Ovary (tissue), 9 donors: ENCODE data around the gene INTS15. TPM values are rescaled to one million over a fixed set of nuclear protein-coding genes. Genes with fewer than 3 reads are reported as not detected.
"Not testable (repeated sequence)": the region's sequence is repeated elsewhere in the genome, so short reads cannot be mapped to it uniquely, and the experiment has no call there.

Experiments
- DNase-seq, 5 donors: peaks; one replicate each; pipeline ENCODE4 v3.0.0-alpha.2; 2019 to 2020
- H3K27ac ChIP-seq, 2 donors: fragments of 200-600 bp; one replicate each; pipeline versions ENCODE4 v1.5.1 to v1.8.0; 2019 to 2022
- H3K27me3 ChIP-seq: fragments of 200-600 bp; one replicate; pipeline ENCODE4 v1.8.0; 2022
- H3K36me3 ChIP-seq: fragments of 200-600 bp; sonication (generic); one replicate; pipeline ENCODE4 v1.5.1; 2019
- H3K4me1 ChIP-seq: one replicate; pipeline ENCODE4 v1.8.1; 2013; ENCODE audit warnings: mild to moderate bottlenecking, moderate library complexity; ENCODE audit not compliant: insufficient read depth
- H3K4me3 ChIP-seq: fragments of 200-600 bp; sonication (generic); one replicate; pipeline ENCODE4 v1.5.1; 2017
- H3K9me3 ChIP-seq, 2 donors: fragments of 200-600 bp in 1 of 2; sonication (generic) in 1 of 2; one replicate each; pipeline versions ENCODE4 v1.5.1 to v1.8.1; 2013 to 2019; ENCODE audit warnings: mild to moderate bottlenecking in 1 of 2, moderate library complexity in 1 of 2
- CTCF ChIP-seq, 3 donors: fragments of 450-650 bp in 2 of 3; fragments of 200-600 bp in 1 of 3; IDR thresholded peaks; one replicate each; pipeline versions ENCODE4 v1.5.1 to v1.8.0; 2016 to 2022; ENCODE audit warnings: antibody characterized with exemption in 3 of 3, mild to moderate bottlenecking in 1 of 3
- EP300 ChIP-seq: sonication (generic); formaldehyde crosslinking; IDR thresholded peaks from one replicate; pipeline ENCODE4 v1.6.1; 2017; ENCODE audit warnings: antibody characterized with exemption
- POLR2A ChIP-seq: fragments of 450-650 bp; IDR thresholded peaks from one replicate; pipeline ENCODE4 v1.6.1; 2017; ENCODE audit warnings: antibody characterized with exemption, mild to moderate bottlenecking, moderate library complexity
- WGBS, 3 donors: extraction: QIAGEN DNeasy Blood & Tissue Kit in 1 of 3; methylation state at CpG; one replicate each; pipeline versions ENCODE4 v1.1.5 to v1.1.7; 2013 to 2017; 5-methylcytosine and 5-hydroxymethylcytosine counted together
- intact Hi-C, 4 donors: fragments of 100-400 bp; cut with DNase I; formaldehyde crosslinking; loops; one replicate each; pipeline versions ENCODE4 v1.11.0 to v1.15.1; 2022 to 2023
- polyA plus RNA-seq, 2 donors: library from polyadenylated mRNA; stranded (reverse); fragments of 200-250 nt in 1 of 2; fragments of 350-450 nt in 1 of 2; fragmentation: Illumina TruSeq in 1 of 2; extraction: RNeasy Lipid Tissue Mini Kit (QIAGEN cat#74804) in 1 of 2; gene quantifications; one replicate each; pipeline ENCODE4 v1.2.3, GENCODE V29; 2013 to 2014
- total RNA-seq, 7 donors: library from RNA; depleted of rRNA in 2 of 7; stranded (reverse); fragments of >200 nt in 2 of 7; fragmentation: NEBNext Ultra II Directional in 3 of 7; extraction: Animal tissue kit (Norgen Biotek cat#: 25700) in 3 of 7; gene quantifications; one replicate each; pipeline versions ENCODE4 v1.1.0 to v1.2.4, GENCODE V29; 2016 to 2023
- donor health status: DM: no; HTN: no; CAD: no; lungs with moderate emphysema.
- donor health status: DM: no; HTN: no; CAD: no.
- donor health status: Bipolar disorder and iron deficiency.
- donor health status: DM: yes; HTN: yes; CAD: no.
- donor health status: DM: no; HTN: no; CAD: no.
- donor health status: DM: yes; HTN: yes; CAD: no.

INTS15 gene
- total and polyA plus RNA-seq, 9 donors, result 20.3 to 35.0 (median 30.2) TPM

GRCh38 chr7:6578114-6579084 lies 11.4 kb upstream of the INTS15 start:
- peak overlapping the region; percentile 64 for H3K4me3 ChIP-seq
- H3K27ac ChIP-seq, result peak overlapping the region; percentile 80 to 99
- H3K4me1 ChIP-seq, result peaks cover 5% of the 10 kb centered on the region
- intact Hi-C loops, result no loop called here
- WGBS, 3 donors, result 87 to 89% (median 88%) methylated on average over 18 of the region's 18 CpGs
- H3K9me3 ChIP-seq, result no peaks in the 10 kb centered on the region
- no peak for DNase-seq
- no peaks in the 10 kb centered on the region for H3K27me3 ChIP-seq
- no peaks in the 10 kb centered on the region for H3K36me3 ChIP-seq
- TF ChIP-seq POLR2A (no peak), EP300 (no peak), CTCF (IDR thresholded peaks at IDR 0.05) (no peak)

- TF ChIP-seq POLR2A (no peak), CTCF (IDR thresholded peaks at IDR 0.05) (no peak), EP300 (no peak)
These were observed 10.4 kb upstream of the INTS15 start for GRCh38 chr7:6579446-6579845.

GRCh38 chr7:6585746-6586432 lies 3.9 kb upstream of the INTS15 start:
- not testable (repeated sequence) for H3K27ac ChIP-seq, H3K36me3 ChIP-seq, H3K9me3 ChIP-seq, H3K27me3 ChIP-seq, H3K4me1 ChIP-seq, H3K4me3 ChIP-seq, DNase-seq
- 89 to 93% (median 91%) methylated on average over 8 of the region's 8 CpGs for WGBS, 3 donors
- intact Hi-C loops, result loop anchor here in 1 of 4 donors (10.0 kb wide), 1 partner anchor 599 kb away; the partner anchor contains the start of gene C1GALT1

More at GRCh38 chr7:6579446-6579845, 10.4 kb upstream of the INTS15 start:
- DNase-seq, result no peak
- Histone ChIP-seq H3K27ac (no peak overlapping the region), H3K4me3 (no peak overlapping the region), H3K9me3 (no peaks in the 10 kb centered on the region), H3K4me1 (peaks cover 5% of the 10 kb centered on the region), H3K27me3 (no peaks in the 10 kb centered on the region), H3K36me3 (no peaks in the 10 kb centered on the region)
- WGBS, 3 donors, result 87 to 94% (median 92%) methylated on average over 4 of the region's 4 CpGs
- intact Hi-C loops, result no loop called here

- no peaks in the 10 kb centered on the region for H3K9me3 ChIP-seq
- no peaks in the 10 kb centered on the region for H3K36me3 ChIP-seq
- intact Hi-C loops, result loop anchor here in 1 of 4 donors (10.0 kb wide), 1 partner anchor 596 kb away; the partner anchor contains the start of gene C1GALT1
- H3K4me3 ChIP-seq, result no peak overlapping the region
- TF ChIP-seq EP300 (no peak), CTCF (IDR thresholded peaks at IDR 0.05) (no peak)
- 81 to 87% (median 83%) methylated on average over 9 of the region's 9 CpGs for WGBS, 3 donors
- no peaks in the 10 kb centered on the region for H3K27me3 ChIP-seq
- no peak overlapping the region for H3K27ac ChIP-seq
- DNase-seq, result peak in 3 of 5 donors; percentile 31 to 50 (median 49)
- no peaks in the 10 kb centered on the region for H3K4me1 ChIP-seq
These were observed 1.3 kb upstream of the INTS15 start for GRCh38 chr7:6588566-6588965.
